DLD1 (cell line): ENCODE results near the gene WDFY2.

Source experiments
- in situ Hi-C: cut with HindIII; loops from 2 replicates; pipeline ENCODE4 v1.10.0; 2017; ENCODE audit warnings: low sequenced_read_pairs

The WDFY2 gene

GRCh38 chr13:51659276-51660127, 75.2 kb downstream of the WDFY2 start:
- in situ Hi-C loops: no loop called here

- in situ Hi-C loops: no loop called here
Measured at GRCh38 chr13:51660813-51661212, 76.6 kb downstream of the WDFY2 start.

GRCh38 chr13:51663973-51664957, 80.0 kb downstream of the WDFY2 start:
- in situ Hi-C loops: no loop called here

- in situ Hi-C loops: no loop called here
Measured at GRCh38 chr13:51665456-51665855, 81.2 kb downstream of the WDFY2 start.

- in situ Hi-C loops: no loop called here
Measured at GRCh38 chr13:51666374-51666773, 82.1 kb downstream of the WDFY2 start.

- in situ Hi-C loops: no loop called here
Measured at GRCh38 chr13:51666839-51667238, 82.6 kb downstream of the WDFY2 start.

GRCh38 chr13:51668580-51669195, 84.4 kb downstream of the WDFY2 start:
- in situ Hi-C loops: no loop called here

- in situ Hi-C loops: no loop called here
Measured at GRCh38 chr13:51673165-51673564, 88.9 kb downstream of the WDFY2 start.

- in situ Hi-C loops: no loop called here
Measured at GRCh38 chr13:51674276-51674675, 90.0 kb downstream of the WDFY2 start.

- in situ Hi-C loops: no loop called here
Measured at GRCh38 chr13:51675385-51675784, 91.1 kb downstream of the WDFY2 start.

- in situ Hi-C loops: no loop called here
Measured at GRCh38 chr13:51675877-51676276, 91.6 kb downstream of the WDFY2 start.

GRCh38 chr13:51676739-51677138, 92.5 kb downstream of the WDFY2 start:
- in situ Hi-C loops: no loop called here

- in situ Hi-C loops: no loop called here
Measured at GRCh38 chr13:51678420-51678819, 94.2 kb downstream of the WDFY2 start.

GRCh38 chr13:51679616-51680015, 95.4 kb downstream of the WDFY2 start:
- in situ Hi-C loops: no loop called here

- in situ Hi-C loops: no loop called here
Measured at GRCh38 chr13:51681037-51681678, 96.9 kb downstream of the WDFY2 start.

- in situ Hi-C loops: no loop called here
Measured at GRCh38 chr13:51682686-51683085, 98.4 kb downstream of the WDFY2 start.

- in situ Hi-C loops: no loop called here
Measured at GRCh38 chr13:51683597-51683996, 99.3 kb downstream of the WDFY2 start.

GRCh38 chr13:51684076-51684475, 99.8 kb downstream of the WDFY2 start:
- in situ Hi-C loops: no loop called here

- in situ Hi-C loops: no loop called here
Measured at GRCh38 chr13:51687947-51688714, 103.9 kb downstream of the WDFY2 start.
